ENCODE measurements around the gene UFSP2.
"Not testable (repeated sequence)": the region's sequence is repeated elsewhere in the genome, so short reads cannot be mapped to it uniquely, and the experiment has no call there.

UFSP2 gene

GRCh38 chr4:185369731-185370130 lies 56.0 kb downstream of the UFSP2 start:
- no peak for TF ChIP-seq CTCF (conservative IDR thresholded peaks at IDR 0.05; ENCODE audit: low read length)
- H3K4me3 ChIP-seq (ENCODE audit: low read length) = no peak overlapping the region
- peak; percentile 19 for DNase-seq (ENCODE audit: low read depth)

GRCh38 chr4:185364886-185365285 lies 60.9 kb downstream of the UFSP2 start:
- no peak overlapping the region for H3K4me3 ChIP-seq (ENCODE audit: low read length)
- DNase-seq (ENCODE audit: low read depth) = no peak
- TF ChIP-seq CTCF (conservative IDR thresholded peaks at IDR 0.05; ENCODE audit: low read length) = no peak

GRCh38 chr4:185363251-185363650 lies 62.5 kb downstream of the UFSP2 start:
- no peak overlapping the region for H3K4me3 ChIP-seq (ENCODE audit: low read length)
- no peak for TF ChIP-seq CTCF (conservative IDR thresholded peaks at IDR 0.05; ENCODE audit: low read length)
- DNase-seq (ENCODE audit: low read depth) = no peak

GRCh38 chr4:185362570-185362969 lies 63.2 kb downstream of the UFSP2 start:
- DNase-seq (ENCODE audit: low read depth) = not testable (repeated sequence)

GRCh38 chr4:185361872-185362271 lies 63.9 kb downstream of the UFSP2 start:
- no peak for DNase-seq (ENCODE audit: low read depth)
- TF ChIP-seq CTCF (conservative IDR thresholded peaks at IDR 0.05; ENCODE audit: low read length) = no peak
- no peak overlapping the region for H3K4me3 ChIP-seq (ENCODE audit: low read length)

More at GRCh38 chr4:185362570-185362969, 63.2 kb downstream of the UFSP2 start:
- H3K4me3 ChIP-seq (ENCODE audit: low read length) = not testable (repeated sequence)

GRCh38 chr4:185359767-185360446 lies 65.9 kb downstream of the UFSP2 start:
- TF ChIP-seq CTCF (conservative IDR thresholded peaks at IDR 0.05; ENCODE audit: low read length) = no peak
- H3K4me3 ChIP-seq (ENCODE audit: low read length) = no peak overlapping the region
- DNase-seq (ENCODE audit: low read depth) = no peak

GRCh38 chr4:185358959-185359358 lies 66.8 kb downstream of the UFSP2 start:
- no peak for DNase-seq (ENCODE audit: low read depth)
- TF ChIP-seq CTCF (conservative IDR thresholded peaks at IDR 0.05; ENCODE audit: low read length) = no peak

More at GRCh38 chr4:185358959-185359358, 66.8 kb downstream of the UFSP2 start:
- no peak overlapping the region for H3K4me3 ChIP-seq (ENCODE audit: low read length)
